Posterior vena cava (tissue), 2 donors: Measurements from ENCODE around the gene C22orf15. TPM values are rescaled to one million over a fixed set of nuclear protein-coding genes. Genes with fewer than 3 reads are reported as not detected.

Experiments
- DNase-seq: peaks from one replicate; pipeline ENCODE4 v3.0.0-alpha.2; 2020; ENCODE audit warnings: low spot score
- intact Hi-C, 2 donors: fragments of 100-400 bp; cut with DNase I; formaldehyde crosslinking; loops; one replicate each; pipeline versions ENCODE4 v1.14.1 to v1.14.2; 2022 to 2023
- total RNA-seq, 2 donors: library from RNA; stranded (reverse); fragmentation: NEBNext Ultra II Directional; extraction: Animal tissue kit (Norgen Biotek cat#: 25700); gene quantifications; one replicate each; pipeline ENCODE4 v1.2.1, GENCODE V29; 2021
- donor health status: DM: yes; HTN: yes; CAD: no.
- donor health status: DM: yes; HTN: yes; CAD: no.

Gene C22orf15
- total RNA-seq, 2 donors from 2014 or later = not detected

DNA sequence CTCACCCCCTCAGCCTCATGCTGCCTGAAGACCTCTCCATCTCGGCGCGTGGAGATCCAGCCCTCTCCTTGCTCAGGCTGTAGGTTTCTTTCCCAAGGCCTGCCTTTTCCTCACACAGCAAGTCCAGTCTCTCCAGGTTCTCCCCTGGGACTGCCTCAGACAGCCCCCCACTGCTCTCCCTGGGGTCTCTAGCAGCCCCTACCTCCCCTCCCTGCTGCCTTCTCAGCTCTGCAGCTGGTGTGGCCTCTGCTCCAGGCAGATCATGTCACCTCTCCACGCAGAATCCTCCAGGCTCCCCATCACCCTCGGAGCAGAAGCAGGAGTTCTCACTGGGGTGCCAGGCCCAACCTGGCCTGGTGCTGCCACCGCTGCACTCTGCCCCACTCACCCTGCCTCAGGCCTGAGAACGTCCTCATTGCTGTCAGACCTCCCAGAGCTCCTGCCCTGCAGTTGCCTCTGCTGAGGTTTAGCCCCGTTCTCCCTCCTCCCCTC lies 39.1 kb downstream of the C22orf15 start:
- intact Hi-C loops = loop anchor here in 1 of 2 donors (5.0 kb wide), 1 partner anchor 1015 kb away; no protein-coding TSS in a partner anchor
- DNase-seq = no peak

DNA sequence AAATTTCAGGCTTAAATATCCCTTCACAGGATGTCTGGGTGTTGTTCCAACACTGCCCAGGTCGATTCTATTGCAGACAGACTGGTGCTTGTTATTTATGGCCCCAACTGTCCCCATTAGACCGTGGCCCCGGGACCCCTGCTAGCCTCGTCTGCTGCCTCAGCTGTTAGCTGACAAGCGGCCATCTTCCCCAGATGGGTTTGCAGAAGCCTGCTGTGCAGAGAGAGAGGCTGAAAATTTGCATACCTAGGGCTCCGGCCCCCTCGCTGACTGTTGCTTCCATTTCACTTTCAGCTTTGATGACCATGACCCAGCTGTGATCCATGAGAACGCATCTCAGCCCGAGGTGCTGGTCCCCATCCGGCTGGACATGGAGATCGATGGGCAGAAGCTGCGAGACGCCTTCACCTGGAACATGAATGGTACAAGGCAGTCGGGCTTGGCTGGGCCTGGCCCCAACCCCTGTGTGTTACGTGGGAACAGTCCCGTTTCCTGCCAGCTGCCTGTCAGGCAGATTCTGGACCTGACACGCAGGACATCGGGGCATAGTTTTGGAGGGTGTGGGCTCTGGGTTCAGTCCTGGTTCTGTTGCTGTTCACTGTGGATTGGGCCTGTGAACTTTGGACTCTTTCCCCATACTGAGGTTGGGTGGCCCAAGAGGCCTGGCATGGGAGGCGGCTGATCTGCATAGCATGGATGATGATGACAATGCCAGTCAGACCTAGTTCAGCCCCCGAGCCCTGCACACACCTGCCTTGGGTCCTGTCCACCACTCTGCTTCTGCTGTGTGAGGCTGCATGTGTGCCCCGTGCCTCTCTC lies 40.4 kb downstream of the C22orf15 start:
- intact Hi-C loops = loop anchor here in 1 of 2 donors (5.0 kb wide), 1 partner anchor 1014 kb away; no protein-coding TSS in a partner anchor
- DNase-seq = no peak

DNA sequence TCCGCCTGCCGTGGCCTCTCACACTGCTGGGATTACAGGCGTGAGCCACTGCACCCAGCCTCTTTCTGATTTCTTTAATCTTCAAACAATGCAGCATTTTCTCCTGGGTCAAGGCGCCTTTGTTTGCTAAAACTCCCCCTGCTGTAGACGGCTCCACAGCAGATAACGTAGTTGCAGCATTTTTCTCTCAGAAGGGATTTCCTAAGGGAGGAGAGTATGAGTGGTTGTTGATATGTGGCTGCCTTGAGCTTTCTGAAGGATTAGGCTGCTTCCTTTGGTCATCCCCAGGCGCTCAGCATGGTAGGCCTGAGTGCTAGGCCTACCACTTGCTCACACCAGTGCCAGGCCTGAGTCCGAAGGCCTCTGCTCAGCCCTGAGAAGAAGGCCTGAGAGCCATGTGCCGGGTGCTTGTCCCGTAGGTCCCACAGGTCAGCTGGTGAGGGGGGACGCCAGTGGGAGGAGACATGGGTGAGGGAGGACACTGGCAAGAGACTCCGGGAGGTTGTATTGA lies 42.0 kb downstream of the C22orf15 start:
- intact Hi-C loops = loop anchor here in 1 of 2 donors (5.0 kb wide), 1 partner anchor 1012 kb away; no protein-coding TSS in a partner anchor
- DNase-seq = no peak

GRCh38 chr22:23806837-23807236 lies 44.0 kb downstream of the C22orf15 start:
- intact Hi-C loops = no loop called here
- DNase-seq = no peak

DNA sequence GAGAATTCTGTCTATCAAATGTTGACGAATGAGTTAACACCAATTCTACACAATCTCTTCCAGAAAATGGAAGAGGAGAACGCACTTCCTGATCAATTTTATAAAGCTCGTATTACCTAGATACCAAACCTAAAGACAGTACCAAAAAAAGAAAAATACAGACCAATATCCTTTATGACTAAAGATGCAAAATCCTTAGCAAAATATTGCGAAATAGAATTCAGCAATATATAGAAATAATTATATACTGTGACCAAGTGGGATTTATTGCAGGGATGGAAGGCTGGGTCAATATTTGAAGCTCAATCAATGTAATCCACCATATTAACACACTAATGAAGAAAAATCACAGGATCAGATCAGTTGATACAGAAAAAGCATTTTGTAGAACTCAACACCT lies 49.6 kb downstream of the C22orf15 start:
- intact Hi-C loops = no loop called here
- no peak for DNase-seq

Other genes starting within 250 kb of the C22orf15 start
- not detected for gene IGLL1, start 182.7 kb upstream of the C22orf15 start, total RNA-seq
- gene DRICH1, start 130.7 kb upstream of the C22orf15 start, total RNA-seq = under 1 TPM; 0.19 to 0.42 TPM
- gene RGL4, start 72.0 kb upstream of the C22orf15 start, total RNA-seq = 1 to 10 TPM in 1 of 2 donors, under 1 TPM in 1; 0.24 to 1.7 TPM
- 1 to 10 TPM; 6.2 to 7.7 TPM for gene ZNF70, start 11.9 kb upstream of the C22orf15 start, total RNA-seq
- under 1 TPM in 1 of 2 donors, not detected in 1; 0.43 TPM for gene VPREB3, start 8.6 kb upstream of the C22orf15 start, total RNA-seq
- 10 to 100 TPM; 59.0 to 68.7 TPM for gene CHCHD10, start 5.0 kb downstream of the C22orf15 start, total RNA-seq
- gene MMP11, start 9.9 kb downstream of the C22orf15 start, total RNA-seq = 1 to 10 TPM; 2.8 to 5.8 TPM
- gene SMARCB1, start 24.0 kb downstream of the C22orf15 start, total RNA-seq = 10 to 100 TPM; 42.6 to 45.8 TPM
- gene DERL3, start 76.0 kb downstream of the C22orf15 start, total RNA-seq = under 1 TPM; 0.83 to 0.95 TPM
- 1 to 10 TPM; 4.9 to 7.4 TPM for gene SLC2A11, start 94.9 kb downstream of the C22orf15 start, total RNA-seq
- gene MIF, start 131.4 kb downstream of the C22orf15 start, total RNA-seq = 100 to 1,000 TPM; 385 to 448 TPM
- 10 to 100 TPM in 1 of 2 donors, 1 to 10 TPM in 1; 5.6 to 13.1 TPM for gene GSTT2B, start 198.2 kb downstream of the C22orf15 start, total RNA-seq
- 1 to 10 TPM in 1 of 2 donors, under 1 TPM in 1; 0.90 to 1.7 TPM for gene DDTL, start 203.9 kb downstream of the C22orf15 start, total RNA-seq
- gene DDT, start 211.5 kb downstream of the C22orf15 start, total RNA-seq = 10 to 100 TPM; 48.5 to 50.3 TPM
- gene GSTT2, start 217.1 kb downstream of the C22orf15 start, total RNA-seq = 1 to 10 TPM; 1.2 to 3.9 TPM
- not detected for gene GSTT4, start 242.5 kb downstream of the C22orf15 start, total RNA-seq
- gene CABIN1, start 248.3 kb downstream of the C22orf15 start, total RNA-seq = 10 to 100 TPM; 44.5 to 52.3 TPM